HG03196 (cell line): ENCODE data around the gene DNAH8.

Experiments
- ATAC-seq: cut with Tn5 transposase; IDR thresholded peaks from one replicate; pipeline ENCODE4 v1.9.1; 2021; ENCODE audit not compliant: unreplicated experiment

The DNAH8 gene, protein sequence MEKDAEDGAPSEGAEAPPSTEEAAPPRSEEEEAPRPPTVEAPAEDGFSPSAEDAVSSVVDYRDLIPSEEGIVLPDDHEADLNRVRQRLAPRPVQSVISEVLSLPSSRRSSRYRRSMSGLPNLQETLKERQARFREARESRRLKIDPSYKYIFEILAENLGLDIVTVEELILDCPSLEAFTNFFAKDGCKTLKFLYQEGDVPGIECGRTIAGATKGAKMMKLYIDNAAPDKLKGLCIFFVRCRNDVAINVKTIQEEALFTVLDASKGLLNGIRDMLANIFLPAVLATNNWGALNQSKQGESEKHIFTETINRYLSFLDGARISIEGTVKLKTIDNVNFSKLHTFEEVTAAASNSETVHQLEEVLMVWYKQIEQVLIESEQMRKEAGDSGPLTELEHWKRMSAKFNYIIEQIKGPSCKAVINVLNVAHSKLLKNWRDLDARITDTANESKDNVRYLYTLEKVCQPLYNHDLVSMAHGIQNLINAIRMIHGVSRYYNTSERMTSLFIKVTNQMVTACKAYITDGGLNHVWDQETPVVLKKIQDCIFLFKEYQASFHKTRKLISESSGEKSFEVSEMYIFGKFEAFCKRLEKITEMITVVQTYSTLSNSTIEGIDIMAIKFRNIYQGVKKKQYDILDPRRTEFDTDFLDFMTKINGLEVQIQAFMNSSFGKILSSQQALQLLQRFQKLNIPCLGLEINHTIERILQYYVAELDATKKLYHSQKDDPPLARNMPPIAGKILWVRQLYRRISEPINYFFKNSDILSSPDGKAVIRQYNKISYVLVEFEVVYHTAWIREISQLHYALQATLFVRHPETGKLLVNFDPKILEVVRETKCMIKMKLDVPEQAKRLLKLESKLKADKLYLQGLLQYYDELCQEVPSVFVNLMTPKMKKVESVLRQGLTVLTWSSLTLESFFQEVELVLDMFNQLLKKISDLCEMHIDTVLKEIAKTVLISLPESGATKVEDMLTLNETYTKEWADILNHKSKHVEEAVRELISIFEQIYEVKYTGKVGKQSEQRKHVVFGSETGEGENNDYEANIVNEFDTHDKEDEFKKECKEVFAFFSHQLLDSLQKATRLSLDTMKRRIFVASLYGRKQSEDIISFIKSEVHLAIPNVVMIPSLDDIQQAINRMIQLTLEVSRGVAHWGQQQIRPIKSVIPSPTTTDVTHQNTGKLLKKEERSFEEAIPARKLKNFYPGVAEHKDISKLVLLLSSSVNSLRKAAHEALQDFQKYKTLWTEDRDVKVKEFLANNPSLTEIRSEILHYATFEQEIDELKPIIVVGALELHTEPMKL (N-terminal part only)

DNA sequence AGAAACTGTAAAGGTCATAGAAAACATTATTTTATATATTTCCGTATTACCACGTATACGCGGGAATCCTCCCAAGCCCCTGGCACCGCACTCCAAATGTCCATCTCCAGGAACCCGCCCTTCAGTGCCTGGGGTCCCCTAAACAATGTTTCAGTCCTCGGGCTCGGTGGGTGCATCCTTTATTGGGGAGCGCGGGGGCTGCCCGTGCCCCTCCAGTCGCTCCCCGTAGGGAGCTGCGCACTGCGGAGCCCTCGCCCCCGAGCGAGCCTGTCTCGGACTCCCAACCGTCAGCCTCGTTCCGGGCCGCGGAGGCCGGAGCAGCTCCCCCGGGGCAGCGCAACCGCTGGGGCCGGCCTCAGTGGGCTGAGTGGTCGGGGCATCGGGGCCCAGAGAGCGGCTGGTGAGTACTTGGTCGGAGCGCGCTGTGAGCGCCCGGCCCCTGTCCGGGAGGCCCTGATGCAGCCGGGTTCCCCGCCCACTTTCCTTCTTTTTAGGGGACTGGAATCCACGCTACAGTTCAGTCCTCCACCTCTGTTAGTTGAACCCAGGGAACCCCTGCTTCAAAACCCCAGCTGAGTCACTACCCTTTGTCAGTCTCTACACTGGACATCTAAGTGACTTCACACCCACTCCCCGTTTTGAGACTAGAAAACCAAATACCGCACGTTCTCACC is at the start of gene DNAH8:
TSS of gene DNAH8 (plus strand) at position 296 of the 674 bp plus-strand sequence. CDS start 7,499 bp downstream, outside the sequence.
- no peak for ATAC-seq

GRCh38 chr6:38671885-38672467 is 43.1 kb upstream of the DNAH8 start:
- peak; percentile 84 for ATAC-seq

GRCh38 chr6:38673397-38674165 is 41.5 kb upstream of the DNAH8 start:
- no peak for ATAC-seq

- ATAC-seq = peak; percentile 33
These were observed 38.7 kb upstream of the DNAH8 start for GRCh38 chr6:38676236-38676973.

- no peak for ATAC-seq
These were observed 38.1 kb upstream of the DNAH8 start for GRCh38 chr6:38676974-38677544.

GRCh38 chr6:38678178-38678760 is 36.8 kb upstream of the DNAH8 start:
- ATAC-seq = no peak

DNA sequence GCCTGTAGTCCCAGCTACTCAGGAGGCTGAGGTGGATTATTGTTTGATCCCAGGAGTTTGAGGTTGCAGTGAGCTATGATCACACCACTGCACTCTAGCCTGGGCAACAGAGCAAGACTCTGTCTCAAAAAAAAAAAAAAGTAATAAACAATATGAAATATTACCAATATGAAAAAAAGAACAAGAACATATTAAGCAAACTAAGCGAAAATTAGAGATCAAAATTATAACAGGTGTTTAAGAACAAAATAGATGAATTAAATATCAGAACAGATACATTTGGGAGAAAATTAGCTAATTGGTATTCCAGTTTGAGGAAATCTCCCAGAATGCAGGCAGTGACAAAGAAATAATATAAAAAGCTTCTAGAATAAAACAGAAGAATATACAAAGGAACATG is 35.4 kb upstream of the DNAH8 start:
- no peak for ATAC-seq

GRCh38 chr6:38681850-38682249 is 33.3 kb upstream of the DNAH8 start:
- ATAC-seq = no peak

- ATAC-seq = no peak
These were observed 30.9 kb upstream of the DNAH8 start for GRCh38 chr6:38684237-38684636.

GRCh38 chr6:38684904-38685303 is 30.2 kb upstream of the DNAH8 start:
- no peak for ATAC-seq

- no peak for ATAC-seq
These were observed 28.7 kb upstream of the DNAH8 start for GRCh38 chr6:38686270-38687042.

DNA sequence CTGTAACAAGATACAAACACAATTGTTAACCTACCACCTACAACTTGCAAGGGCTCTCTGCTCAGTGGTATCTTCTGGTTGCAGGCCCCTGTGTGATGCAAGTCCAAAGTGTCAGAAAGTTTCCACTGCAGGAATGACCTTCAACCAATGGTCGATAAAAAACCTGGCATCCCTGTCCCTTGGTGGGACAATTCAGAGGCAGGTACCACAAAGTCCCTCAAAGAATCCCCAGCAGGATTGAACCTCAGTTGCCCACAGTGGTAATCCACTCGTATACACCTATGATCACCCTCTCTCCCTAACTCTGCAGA is 28.1 kb upstream of the DNAH8 start:
- no peak for ATAC-seq

DNA sequence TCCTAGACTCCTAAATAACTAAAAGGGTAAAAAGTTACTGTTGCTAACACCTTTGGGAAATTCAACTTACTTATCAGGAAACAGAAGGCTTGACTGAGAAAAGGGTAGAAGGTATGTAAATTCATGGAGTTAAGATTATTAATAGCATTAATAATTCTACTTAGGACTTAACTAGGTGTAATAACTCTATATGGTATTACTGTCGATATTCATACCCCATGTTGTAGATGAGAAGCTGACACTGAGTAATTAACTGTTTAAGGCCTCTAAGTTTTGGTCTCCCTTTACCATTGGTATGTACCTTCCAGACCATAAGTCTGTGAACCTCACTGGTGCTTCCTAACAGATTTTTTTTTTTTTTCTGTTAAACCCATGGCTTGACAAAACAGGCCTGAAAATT is 27.6 kb upstream of the DNAH8 start:
- ATAC-seq = no peak

DNA sequence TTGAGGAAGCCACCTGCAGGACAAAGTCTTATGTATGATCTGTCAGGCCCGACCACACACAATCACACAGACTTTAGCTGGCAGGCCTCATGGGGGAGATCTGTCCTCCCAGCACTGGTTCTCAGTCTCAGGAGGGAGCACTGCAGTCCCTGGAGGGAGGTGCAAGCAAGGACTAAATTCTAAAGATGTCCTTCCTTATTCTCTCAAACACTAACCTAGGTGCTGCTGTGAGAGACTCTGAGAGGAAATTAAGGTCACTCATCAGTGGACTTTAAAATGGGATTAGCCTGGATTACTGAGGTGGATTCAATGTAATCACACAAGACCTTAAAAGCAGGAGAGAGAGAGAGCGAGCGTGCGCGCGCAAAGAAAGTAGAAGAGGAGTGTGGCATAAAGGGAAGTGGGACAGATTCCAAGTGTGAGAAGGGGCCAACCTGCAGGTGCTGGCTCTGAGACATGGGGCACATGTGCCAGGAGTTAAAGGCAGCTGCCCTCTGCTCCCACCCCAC is 26.5 kb upstream of the DNAH8 start:
- ATAC-seq = peak; percentile 64

GRCh38 chr6:38695227-38695900 is 19.7 kb upstream of the DNAH8 start:
- ATAC-seq = no peak

- no peak for ATAC-seq
These were observed 19.2 kb upstream of the DNAH8 start for GRCh38 chr6:38695933-38696332.

- ATAC-seq = no peak
These were observed 18.8 kb upstream of the DNAH8 start for GRCh38 chr6:38696345-38696744.
